Omental fat pad (tissue), 4 donors: Measurements from ENCODE around the gene STEAP3. TPM values are rescaled to one million over a fixed set of nuclear protein-coding genes. Genes with fewer than 3 reads are reported as not detected.

ENCODE experiments used
- ATAC-seq: fragments of 150-250 bp; one replicate; pipeline ENCODE4 v1.9.1; 2016; ENCODE audit warnings: mild to moderate bottlenecking, moderate library complexity; ENCODE audit not compliant: low FRiP score
- DNase-seq: peaks from one replicate; pipeline ENCODE4 v3.0.0-alpha.2; 2019; ENCODE audit warnings: low spot score
- CTCF ChIP-seq, 3 donors: fragments of 450-650 bp; IDR thresholded peaks; one replicate each; pipeline ENCODE4 v1.5.1; 2016 to 2017; ENCODE audit warnings: antibody characterized with exemption in 3 of 3, mild to moderate bottlenecking in 3 of 3, moderate library complexity in 2 of 3
- total RNA-seq, 4 donors: library from RNA; depleted of rRNA; stranded (reverse); fragments of >200 nt; gene quantifications; one replicate each; pipeline ENCODE4 v1.1.0, GENCODE V29; 2016

Gene STEAP3
- total RNA-seq, 4 donors from 2014 or later: 9.4 to 22.4 (median 16.3) TPM

DNA sequence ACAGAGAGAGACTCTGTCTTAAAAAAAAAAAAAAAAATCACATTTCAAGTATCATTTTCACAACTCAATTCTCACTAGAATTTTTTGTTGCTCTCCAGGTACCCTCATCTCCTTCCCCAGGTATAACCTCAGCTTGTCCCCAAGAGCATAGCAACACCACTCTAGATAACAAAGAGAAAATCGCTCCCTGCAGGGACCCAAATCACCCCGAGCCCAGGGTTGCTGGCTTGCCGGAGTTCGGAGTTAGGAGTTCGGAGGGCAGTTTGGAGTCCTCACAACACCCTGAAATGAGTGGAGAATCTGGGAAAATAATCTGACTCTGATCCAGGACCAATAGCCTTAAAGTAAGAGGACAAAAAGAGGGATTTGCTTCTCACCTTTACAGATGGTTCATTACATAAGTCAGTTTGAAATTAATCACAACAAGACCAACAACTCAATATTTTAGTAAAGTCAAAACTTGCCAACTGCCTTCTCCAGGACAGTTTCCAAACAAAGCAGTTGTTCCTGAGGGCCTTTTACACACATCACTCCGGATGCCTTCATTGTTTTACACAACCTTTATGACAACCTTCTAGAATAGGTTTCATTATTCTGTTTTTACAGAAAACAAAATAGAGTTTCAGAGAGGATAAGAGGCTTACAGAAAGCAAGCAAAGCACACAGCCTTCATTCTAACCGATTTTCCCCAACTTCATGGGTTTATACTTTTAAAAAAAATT, 83.9 kb downstream of the STEAP3 start:
- DNase-seq: no peak
- no peak for ATAC-seq
- TF ChIP-seq CTCF (IDR thresholded peaks at IDR 0.05): no peak

GRCh38 chr2:119308793-119309330, 85.2 kb downstream of the STEAP3 start:
- no peak for TF ChIP-seq CTCF (IDR thresholded peaks at IDR 0.05)
- DNase-seq (no peak), ATAC-seq (no peak)

GRCh38 chr2:119311371-119311770, 87.7 kb downstream of the STEAP3 start:
- DNase-seq (no peak), ATAC-seq (no peak)
- no peak for TF ChIP-seq CTCF (IDR thresholded peaks at IDR 0.05)

DNA sequence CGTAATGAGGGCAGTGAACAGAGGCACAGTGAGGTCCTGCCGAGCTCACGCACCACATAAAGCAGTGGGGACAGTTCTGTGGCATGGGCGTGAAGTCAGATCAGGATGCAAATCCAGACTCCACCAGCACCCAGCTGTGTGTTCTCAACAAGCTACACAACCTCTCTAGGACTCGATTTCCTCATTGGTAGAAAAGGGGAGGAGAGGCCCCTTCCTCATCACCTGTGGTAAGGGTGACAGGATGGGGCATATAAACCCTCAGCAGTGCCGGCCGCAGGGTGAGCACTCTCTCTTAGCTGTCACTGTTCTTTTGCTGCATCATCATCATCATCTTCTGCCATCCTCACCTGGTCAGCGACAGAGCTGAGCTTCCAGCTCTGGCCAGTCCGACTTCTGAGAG, 88.2 kb downstream of the STEAP3 start:
- TF ChIP-seq CTCF (IDR thresholded peaks at IDR 0.05): no peak
- ATAC-seq: no peak
- DNase-seq: no peak

Other genes with a start within 250 kb of the STEAP3 start
- not detected for gene C1QL2, start 65.1 kb upstream of the STEAP3 start, total RNA-seq
- gene C2orf76, start 143.0 kb downstream of the STEAP3 start, total RNA-seq: 10 to 100 TPM; 10.3 to 13.3 (median 11.3) TPM
- 100 to 1,000 TPM; 191 to 327 (median 225) TPM for gene DBI, start 143.1 kb downstream of the STEAP3 start, total RNA-seq
- gene TMEM37, start 208.0 kb downstream of the STEAP3 start, total RNA-seq: 10 to 100 TPM; 11.3 to 27.8 (median 25.9) TPM